Measurements from ENCODE around the gene PIGS. TPM values are rescaled to one million over a fixed set of nuclear protein-coding genes. Genes with fewer than 3 reads are reported as not detected.

PIGS gene
- total and polyA plus RNA-seq, 2 of the 13 experiments (the other 11 are each of a cell fraction or from before 2014, with no cell fraction given) = 31.7 to 42.6 TPM

DNA sequence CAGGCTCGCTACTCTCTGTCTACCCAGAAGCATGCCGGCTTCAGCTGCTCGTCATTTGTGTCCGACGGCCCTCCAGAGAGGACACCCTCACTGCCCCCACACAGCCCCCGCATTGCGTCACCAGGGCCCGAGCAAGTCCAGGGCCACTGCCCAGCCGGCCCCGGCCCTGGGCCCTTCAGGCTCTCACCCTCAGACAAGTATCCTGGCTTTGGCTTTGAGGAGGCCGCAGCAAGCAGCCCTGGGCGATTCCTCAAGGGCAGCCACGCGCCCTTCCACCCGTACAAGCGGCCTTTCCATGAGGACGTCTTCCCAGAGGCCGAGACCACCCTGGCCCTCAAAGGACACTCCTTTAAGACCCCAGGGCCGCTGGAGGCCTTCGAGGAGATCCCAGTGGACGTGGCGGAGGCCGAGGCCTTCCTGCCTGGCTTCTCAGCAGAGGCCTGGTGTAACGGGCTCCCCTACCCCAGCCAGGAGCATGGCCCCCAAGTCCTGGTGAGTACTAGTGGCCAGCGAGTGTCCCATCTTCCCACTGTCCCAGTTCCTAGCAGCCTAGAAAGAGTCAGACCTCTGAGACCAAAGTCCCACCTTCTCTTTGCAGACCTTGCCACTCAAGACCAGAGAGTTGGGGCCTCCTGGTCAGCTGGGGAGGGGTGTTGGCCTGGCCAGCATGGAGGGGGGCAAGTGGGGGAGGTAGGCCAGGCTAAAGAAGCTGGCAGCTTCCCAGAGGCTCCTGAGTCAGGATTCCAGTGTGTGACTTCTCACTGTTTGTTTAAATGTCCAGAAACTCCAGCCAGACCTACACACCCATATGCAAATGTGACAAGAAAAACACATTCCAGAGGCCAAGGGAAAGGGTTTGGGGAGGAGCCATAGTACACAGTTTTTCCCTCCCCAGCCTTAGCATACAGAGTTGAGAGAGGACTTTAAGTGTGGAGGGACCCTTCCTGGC lies 46.6 kb downstream of the PIGS start (continued):
- TF ChIP-seq, protein P1, sequence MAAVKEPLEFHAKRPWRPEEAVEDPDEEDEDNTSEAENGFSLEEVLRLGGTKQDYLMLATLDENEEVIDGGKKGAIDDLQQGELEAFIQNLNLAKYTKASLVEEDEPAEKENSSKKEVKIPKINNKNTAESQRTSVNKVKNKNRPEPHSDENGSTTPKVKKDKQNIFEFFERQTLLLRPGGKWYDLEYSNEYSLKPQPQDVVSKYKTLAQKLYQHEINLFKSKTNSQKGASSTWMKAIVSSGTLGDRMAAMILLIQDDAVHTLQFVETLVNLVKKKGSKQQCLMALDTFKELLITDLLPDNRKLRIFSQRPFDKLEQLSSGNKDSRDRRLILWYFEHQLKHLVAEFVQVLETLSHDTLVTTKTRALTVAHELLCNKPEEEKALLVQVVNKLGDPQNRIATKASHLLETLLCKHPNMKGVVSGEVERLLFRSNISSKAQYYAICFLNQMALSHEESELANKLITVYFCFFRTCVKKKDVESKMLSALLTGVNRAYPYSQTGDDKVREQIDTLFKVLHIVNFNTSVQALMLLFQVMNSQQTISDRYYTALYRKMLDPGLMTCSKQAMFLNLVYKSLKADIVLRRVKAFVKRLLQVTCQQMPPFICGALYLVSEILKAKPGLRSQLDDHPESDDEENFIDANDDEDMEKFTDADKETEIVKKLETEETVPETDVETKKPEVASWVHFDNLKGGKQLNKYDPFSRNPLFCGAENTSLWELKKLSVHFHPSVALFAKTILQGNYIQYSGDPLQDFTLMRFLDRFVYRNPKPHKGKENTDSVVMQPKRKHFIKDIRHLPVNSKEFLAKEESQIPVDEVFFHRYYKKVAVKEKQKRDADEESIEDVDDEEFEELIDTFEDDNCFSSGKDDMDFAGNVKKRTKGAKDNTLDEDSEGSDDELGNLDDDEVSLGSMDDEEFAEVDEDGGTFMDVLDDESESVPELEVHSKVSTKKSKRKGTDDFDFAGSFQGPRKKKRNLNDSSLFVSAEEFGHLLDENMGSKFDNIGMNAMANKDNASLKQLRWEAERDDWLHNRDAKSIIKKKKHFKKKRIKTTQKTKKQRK (IDR thresholded peaks at IDR 0.05; ENCODE audit: low read length) = no peak
- TF ChIP-seq, protein P2, sequence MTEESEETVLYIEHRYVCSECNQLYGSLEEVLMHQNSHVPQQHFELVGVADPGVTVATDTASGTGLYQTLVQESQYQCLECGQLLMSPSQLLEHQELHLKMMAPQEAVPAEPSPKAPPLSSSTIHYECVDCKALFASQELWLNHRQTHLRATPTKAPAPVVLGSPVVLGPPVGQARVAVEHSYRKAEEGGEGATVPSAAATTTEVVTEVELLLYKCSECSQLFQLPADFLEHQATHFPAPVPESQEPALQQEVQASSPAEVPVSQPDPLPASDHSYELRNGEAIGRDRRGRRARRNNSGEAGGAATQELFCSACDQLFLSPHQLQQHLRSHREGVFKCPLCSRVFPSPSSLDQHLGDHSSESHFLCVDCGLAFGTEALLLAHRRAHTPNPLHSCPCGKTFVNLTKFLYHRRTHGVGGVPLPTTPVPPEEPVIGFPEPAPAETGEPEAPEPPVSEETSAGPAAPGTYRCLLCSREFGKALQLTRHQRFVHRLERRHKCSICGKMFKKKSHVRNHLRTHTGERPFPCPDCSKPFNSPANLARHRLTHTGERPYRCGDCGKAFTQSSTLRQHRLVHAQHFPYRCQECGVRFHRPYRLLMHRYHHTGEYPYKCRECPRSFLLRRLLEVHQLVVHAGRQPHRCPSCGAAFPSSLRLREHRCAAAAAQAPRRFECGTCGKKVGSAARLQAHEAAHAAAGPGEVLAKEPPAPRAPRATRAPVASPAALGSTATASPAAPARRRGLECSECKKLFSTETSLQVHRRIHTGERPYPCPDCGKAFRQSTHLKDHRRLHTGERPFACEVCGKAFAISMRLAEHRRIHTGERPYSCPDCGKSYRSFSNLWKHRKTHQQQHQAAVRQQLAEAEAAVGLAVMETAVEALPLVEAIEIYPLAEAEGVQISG (CRISPR knock-in tag; IDR thresholded peaks at IDR 0.05) = peak; percentile 39; the same call in 1 of the 2 replicates
- TF ChIP-seq GABPB1 (CRISPR knock-in tag; IDR thresholded peaks at IDR 0.05) (peak; percentile 18; the same call in 1 of the 2 replicates), RBM22 (optimal IDR thresholded peaks at IDR 0.05; ENCODE audit: low read length) (no peak), ZNF468 (CRISPR knock-in tag; IDR thresholded peaks at IDR 0.05) (no peak), NFYB (CRISPR knock-in tag; IDR thresholded peaks at IDR 0.05) (no peak), CEBPG (CRISPR knock-in tag; IDR thresholded peaks at IDR 0.05) (peak; percentile 76), KDM5B (CRISPR knock-in tag; IDR thresholded peaks at IDR 0.05; ENCODE audit: borderline replicate concordance) (0 out of 2 replicates have a peak, but pooled peaks have one; percentile 48), MIER3 (CRISPR knock-in tag; IDR thresholded peaks at IDR 0.05; ENCODE audit: borderline replicate concordance) (no peak), ZNF879 (CRISPR knock-in tag; IDR thresholded peaks at IDR 0.05) (no peak), ELF1 (CRISPR knock-in tag; IDR thresholded peaks at IDR 0.05) (no peak), ZNF180 (CRISPR knock-in tag; IDR thresholded peaks at IDR 0.05; ENCODE audit: borderline replicate concordance, low read depth) (no peak), ATAD3A (CRISPR knock-in tag; IDR thresholded peaks at IDR 0.05) (no peak), ZFX (CRISPR knock-in tag; IDR thresholded peaks at IDR 0.05; ENCODE audit: low read depth) (peak; percentile 59), PLRG1 (conservative IDR thresholded peaks at IDR 0.05) (no peak), ZNF30 (CRISPR knock-in tag; IDR thresholded peaks at IDR 0.05) (no peak), MEIS1 (CRISPR knock-in tag; IDR thresholded peaks at IDR 0.05; ENCODE audit: borderline replicate concordance) (no peak), NONO (IDR thresholded peaks at IDR 0.05) (no peak), NONO (CRISPR knock-in tag; conservative IDR thresholded peaks at IDR 0.05) (no peak), ZNF460 (CRISPR knock-in tag; IDR thresholded peaks at IDR 0.05; ENCODE audit: borderline replicate concordance) (no peak)
- TF ChIP-seq, protein P3, sequence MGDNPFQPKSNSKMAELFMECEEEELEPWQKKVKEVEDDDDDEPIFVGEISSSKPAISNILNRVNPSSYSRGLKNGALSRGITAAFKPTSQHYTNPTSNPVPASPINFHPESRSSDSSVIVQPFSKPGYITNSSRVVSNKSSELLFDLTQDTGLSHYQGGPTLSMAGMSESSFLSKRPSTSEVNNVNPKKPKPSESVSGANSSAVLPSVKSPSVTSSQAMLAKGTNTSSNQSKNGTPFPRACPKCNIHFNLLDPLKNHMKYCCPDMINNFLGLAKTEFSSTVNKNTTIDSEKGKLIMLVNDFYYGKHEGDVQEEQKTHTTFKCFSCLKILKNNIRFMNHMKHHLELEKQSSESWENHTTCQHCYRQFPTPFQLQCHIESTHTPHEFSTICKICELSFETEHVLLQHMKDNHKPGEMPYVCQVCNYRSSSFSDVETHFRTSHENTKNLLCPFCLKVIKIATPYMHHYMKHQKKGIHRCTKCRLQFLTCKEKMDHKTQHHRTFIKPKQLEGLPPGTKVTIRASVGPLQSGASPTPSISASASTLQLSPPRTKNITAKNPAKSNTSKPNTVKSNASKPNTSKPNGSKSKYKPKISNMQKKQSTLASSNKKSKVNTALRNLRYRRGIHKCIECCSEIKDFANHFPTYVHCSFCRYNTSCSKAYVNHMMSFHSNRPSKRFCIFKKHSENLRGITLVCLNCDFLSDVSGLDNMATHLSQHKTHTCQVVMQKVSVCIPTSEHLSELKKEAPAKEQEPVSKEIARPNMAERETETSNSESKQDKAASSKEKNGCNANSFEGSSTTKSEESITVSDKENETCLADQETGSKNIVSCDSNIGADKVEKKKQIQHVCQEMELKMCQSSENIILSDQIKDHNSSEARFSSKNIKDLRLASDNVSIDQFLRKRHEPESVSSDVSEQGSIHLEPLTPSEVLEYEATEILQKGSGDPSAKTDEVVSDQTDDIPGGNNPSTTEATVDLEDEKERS (CRISPR knock-in tag; IDR thresholded peaks at IDR 0.05) = 0 out of 2 replicates have a peak, but pooled peaks have one; percentile 35
